PC-3 (cell line): ENCODE results near the gene EOGT. TPM values are rescaled to one million over a fixed set of nuclear protein-coding genes. Genes with fewer than 3 reads are reported as not detected.
A peak's percentile ranks its signal among the peaks of the same experiment; 100 is the strongest.

Experiments
- ATAC-seq: fragments of 200-7000 bp; cut with Tn5 transposase; 2 replicates; pipeline ENCODE4 v1.9.1; 2020; ENCODE audit warnings: mild to moderate bottlenecking, moderate library complexity
- BruUV-seq: library from RNA; stranded (reverse); fragments of 400-500 nt; replicated peaks from 2 replicates; lab custom pipeline; 2021; lab: Mats Ljungman, UMichigan
- CTCF ChIA-PET: fragments of 300-600 bp; sonication (Branson Sonifier 250); formaldehyde crosslinking; loops from one replicate; lab custom pipeline; 2022; ENCODE audit warnings: antibody characterized with exemption; lab: Charles Lee
- POLR2A ChIA-PET: fragments of 300-600 bp; sonication (Branson Sonifier 250); formaldehyde crosslinking; loops from one replicate; lab custom pipeline; 2022; ENCODE audit warnings: antibody characterized with exemption; ENCODE audit not compliant: unreplicated experiment; lab: Charles Lee
- DNase-seq: peaks from one replicate; pipeline ENCODE4 v3.0.0-alpha.2; 2015
- H2AFZ ChIP-seq: fragments of 300-600 bp; sonication (generic); 2 replicates; pipeline ENCODE4 v1.6.0; 2016; ENCODE audit warnings: antibody characterized with exemption, low read length
- H3F3A ChIP-seq: fragments of 300-600 bp; sonication (generic); one replicate; pipeline ENCODE4 v1.6.0; 2017; ENCODE audit warnings: antibody characterized with exemption, low read length, control low read depth, mild to moderate bottlenecking; ENCODE audit not compliant: unreplicated experiment
- H3K27ac ChIP-seq: fragments of 300-600 bp; sonication (generic); 2 replicates; pipeline ENCODE4 v1.5.1; 2016; ENCODE audit warnings: mild to moderate bottlenecking, low read length
- H3K27me3 ChIP-seq: fragments of 300-600 bp; sonication (generic); 2 replicates; pipeline ENCODE4 v1.6.1; 2016; ENCODE audit warnings: low read length, mixed read lengths
- H3K36me3 ChIP-seq: fragments of 300-600 bp; sonication (generic); 2 replicates; pipeline ENCODE4 v1.6.1; 2016; ENCODE audit warnings: low read depth, mixed run types, low read length, mixed read lengths
- H3K4me1 ChIP-seq: fragments of 300-600 bp; sonication (generic); 2 replicates; pipeline ENCODE4 v1.5.1; 2016; ENCODE audit warnings: low read length; ENCODE audit not compliant: insufficient read depth
- H3K4me2 ChIP-seq: fragments of 300-600 bp; sonication (generic); 2 replicates; pipeline ENCODE4 v1.6.0; 2016; ENCODE audit warnings: low read length
- H3K4me3 ChIP-seq: fragments of 300-600 bp; sonication (generic); 2 replicates; pipeline ENCODE4 v1.5.1; 2016; ENCODE audit warnings: mild to moderate bottlenecking, low read length, mixed read lengths
- H3K79me2 ChIP-seq: fragments of 300-600 bp; sonication (generic); 2 replicates; pipeline ENCODE4 v1.6.1; 2017; ENCODE audit warnings: low read length, mixed read lengths
- H3K9ac ChIP-seq: fragments of 300-600 bp; sonication (generic); 2 replicates; pipeline ENCODE4 v1.6.0; 2016; ENCODE audit warnings: mild to moderate bottlenecking, low read length
- H3K9me2 ChIP-seq: fragments of 300-600 bp; sonication (generic); replicated peaks from 2 replicates; pipeline ENCODE4 v1.6.1; 2016; ENCODE audit warnings: mixed run types, low read length, mixed read lengths
- H3K9me3 ChIP-seq: fragments of 300-600 bp; sonication (generic); 2 replicates; pipeline ENCODE4 v1.6.1; 2016; ENCODE audit warnings: low read length, mixed read lengths
- H4K20me1 ChIP-seq: fragments of 300-600 bp; sonication (generic); 2 replicates; pipeline ENCODE4 v1.6.1; 2016; ENCODE audit warnings: low read length, mixed read lengths
- CTCF ChIP-seq: fragments of 300-600 bp; sonication (generic); conservative IDR thresholded peaks from 2 replicates; pipeline ENCODE4 v1.5.1; 2017; ENCODE audit warnings: antibody characterized with exemption, low read depth, mild to moderate bottlenecking, low read length
- EZH2 ChIP-seq: fragments of 300-600 bp; sonication (generic); IDR thresholded peaks from one replicate; pipeline ENCODE4 v1.6.1; 2017; ENCODE audit warnings: antibody characterized with exemption, mild to moderate bottlenecking, low read length; ENCODE audit not compliant: unreplicated experiment
- EZH2phosphoT487 ChIP-seq: fragments of 300-600 bp; sonication (generic); IDR thresholded peaks from 2 replicates; pipeline ENCODE4 v1.6.1; 2018; ENCODE audit warnings: mild to moderate bottlenecking, antibody characterized with exemption, low read length, borderline replicate concordance
- intact Hi-C: fragments of 100-400 bp; cut with micrococcal nuclease; formaldehyde crosslinking; loops from 2 replicates; pipeline ENCODE4 v1.9.0; 2023
- total RNA-seq: library from RNA; depleted of rRNA; stranded (reverse); fragments of >200 nt; gene quantifications from 2 replicates; pipeline ENCODE4 v1.2.3, GENCODE V29; 2014

The EOGT gene
- total RNA-seq, 1 experiment from 2014 or later = 8.3 TPM

- H3K4me1 ChIP-seq = peaks cover 24% of the 10 kb centered on the region
- POLR2A ChIA-PET = no interaction called here
- H3K9me3 ChIP-seq = no peaks in the 10 kb centered on the region
- CTCF ChIA-PET = no interaction called here
- peaks cover 8% of the 10 kb centered on the region for H3K36me3 ChIP-seq
- peak overlapping the region; percentile 48 for H3K9ac ChIP-seq
- DNase-seq (peak; percentile 60), ATAC-seq (peak; percentile 57)
- H3K27ac ChIP-seq = peak overlapping the region; percentile 89
- H4K20me1 ChIP-seq = no peaks in the 10 kb centered on the region
- H3K27me3 ChIP-seq = no peaks in the 10 kb centered on the region
- BruUV-seq = no TSS peak
- H3F3A ChIP-seq = no peaks in the 10 kb centered on the region
- H3K9me2 ChIP-seq = no peaks in the 10 kb centered on the region
- H3K4me3 ChIP-seq = no peak overlapping the region
- no peak overlapping the region; the same call in 1 of the 2 replicates for H3K4me2 ChIP-seq
- TF ChIP-seq EZH2phosphoT487 = no peak
- TF ChIP-seq EZH2 = no peak
- TF ChIP-seq CTCF = no peak
- no peaks in the 10 kb centered on the region for H3K79me2 ChIP-seq
- intact Hi-C loops = no loop called here
- no peak overlapping the region for H2AFZ ChIP-seq
Observed at GRCh38 chr3:69033470-69033869, 20.0 kb upstream of the EOGT start.

- ChIA-PET POLR2A (no interaction called here), CTCF (no interaction called here)
- no peaks in the 10 kb centered on the region for H3K79me2 ChIP-seq
- no peak for DNase-seq
- H3K9me2 ChIP-seq = no peaks in the 10 kb centered on the region
- peak overlapping the region; percentile 89 for H3K27ac ChIP-seq
- TF ChIP-seq CTCF (no peak), EZH2phosphoT487 (no peak), EZH2 (no peak)
- ATAC-seq = no peak
- H3K4me3 ChIP-seq = no peak overlapping the region
- H2AFZ ChIP-seq = no peak overlapping the region
- peaks cover 8% of the 10 kb centered on the region for H3K36me3 ChIP-seq
- peak overlapping the region; percentile 23; the same call in 1 of the 2 replicates for H3K4me2 ChIP-seq
- H4K20me1 ChIP-seq = no peaks in the 10 kb centered on the region
- H3K27me3 ChIP-seq = no peaks in the 10 kb centered on the region
- H3K4me1 ChIP-seq = peaks cover 28% of the 10 kb centered on the region
- H3K9me3 ChIP-seq = no peaks in the 10 kb centered on the region
- intact Hi-C loops = no loop called here
- H3K9ac ChIP-seq = peak overlapping the region; percentile 48
- no TSS peak for BruUV-seq
- no peaks in the 10 kb centered on the region for H3F3A ChIP-seq
Observed at GRCh38 chr3:69032737-69033136, 19.3 kb upstream of the EOGT start.

GRCh38 chr3:69032142-69032541 is 18.7 kb upstream of the EOGT start:
- DNase-seq = peak; percentile 69
- Histone ChIP-seq H4K20me1 (no peaks in the 10 kb centered on the region), H2AFZ (no peak overlapping the region), H3K4me3 (no peak overlapping the region), H3K36me3 (peaks cover 8% of the 10 kb centered on the region), H3K27ac (peak overlapping the region; percentile 89), H3K27me3 (no peaks in the 10 kb centered on the region), H3K9ac (peak overlapping the region; percentile 48), H3K4me1 (peaks cover 30% of the 10 kb centered on the region), H3K79me2 (no peaks in the 10 kb centered on the region), H3K9me3 (no peaks in the 10 kb centered on the region), H3K9me2 (no peaks in the 10 kb centered on the region), H3K4me2 (peak overlapping the region; percentile 23; the same call in 1 of the 2 replicates), H3F3A (no peaks in the 10 kb centered on the region)
- ATAC-seq = peak; percentile 88
- ChIA-PET POLR2A (no interaction called here), CTCF (no interaction called here)
- no peak for TF ChIP-seq EZH2phosphoT487
- no peak for TF ChIP-seq CTCF
- BruUV-seq = no TSS peak
- intact Hi-C loops = no loop called here
